H9 (cell line): ENCODE results near the gene DLG2. TPM values are rescaled to one million over a fixed set of nuclear protein-coding genes. Genes with fewer than 3 reads are reported as not detected.

ENCODE experiments used
- DNase-seq: peaks from one replicate; pipeline ENCODE4 v3.0.0-alpha.2; 2017
- H2AFZ ChIP-seq: one replicate; pipeline ENCODE4 v1.6.1; 2013; ENCODE audit warnings: mild to moderate bottlenecking, low read length, control low read depth, moderate library complexity
- H2AK5ac ChIP-seq: 2 replicates; pipeline ENCODE4 v1.6.1; 2013; ENCODE audit warnings: low read length, control low read depth, mixed read lengths; ENCODE audit not compliant: insufficient read length
- H2BK120ac ChIP-seq: one replicate; pipeline ENCODE4 v1.6.1; 2013; ENCODE audit warnings: low read depth, mild to moderate bottlenecking, low read length, control low read depth, inconsistent platforms; ENCODE audit not compliant: poor library complexity, severe bottlenecking
- H2BK12ac ChIP-seq: 2 replicates; pipeline ENCODE4 v1.6.1; 2013; ENCODE audit warnings: low read length, control low read depth, mixed read lengths, low read depth; ENCODE audit not compliant: insufficient read length
- H2BK15ac ChIP-seq: 2 replicates; pipeline ENCODE4 v1.6.1; 2013; ENCODE audit warnings: low read depth, low read length, control low read depth
- H2BK20ac ChIP-seq: one replicate; pipeline ENCODE4 v1.6.1; 2013; ENCODE audit warnings: low read depth, mild to moderate bottlenecking, low read length, control low read depth, inconsistent platforms; ENCODE audit not compliant: poor library complexity, severe bottlenecking
- H2BK5ac ChIP-seq: 2 replicates; pipeline ENCODE4 v1.6.1; 2013; ENCODE audit warnings: low read length, control low read depth, mixed read lengths; ENCODE audit not compliant: insufficient read length
- H3K14ac ChIP-seq: 2 replicates; pipeline ENCODE4 v1.6.1; 2013; ENCODE audit warnings: low read length, control low read depth; ENCODE audit not compliant: insufficient read depth
- H3K18ac ChIP-seq: 2 replicates; pipeline ENCODE4 v1.6.1; 2013; ENCODE audit warnings: low read depth, mild to moderate bottlenecking, mixed read lengths, low read length, control low read depth; ENCODE audit not compliant: insufficient read length
- H3K23ac ChIP-seq: 2 replicates; pipeline ENCODE4 v1.6.1; 2013; ENCODE audit warnings: low read length, control low read depth, mixed read lengths, low read depth; ENCODE audit not compliant: insufficient read length
- H3K23me2 ChIP-seq: 2 replicates; pipeline ENCODE4 v1.6.1; 2013; ENCODE audit warnings: low read depth, mild to moderate bottlenecking, mixed read lengths, low read length, control low read depth; ENCODE audit not compliant: insufficient read length, poor library complexity, severe bottlenecking
- H3K27ac ChIP-seq: 2 replicates; pipeline ENCODE4 v1.5.1; 2013; ENCODE audit warnings: low read length, control low read depth, mixed read lengths, low read depth; ENCODE audit not compliant: insufficient read length
- H3K27me3 ChIP-seq: 2 replicates; pipeline ENCODE4 v1.6.1; 2013; ENCODE audit warnings: low read length, control low read depth, inconsistent platforms; ENCODE audit not compliant: insufficient read depth
- H3K4ac ChIP-seq: 2 replicates; pipeline ENCODE4 v1.6.1; 2013; ENCODE audit warnings: low read depth, mild to moderate bottlenecking, control low read depth, inconsistent platforms, low read length, moderate library complexity
- H3K4me1 ChIP-seq: 2 replicates; pipeline ENCODE4 v1.6.1; 2013; ENCODE audit warnings: low read length, control low read depth, inconsistent platforms; ENCODE audit not compliant: insufficient read depth
- H3K4me2 ChIP-seq: 2 replicates; pipeline ENCODE4 v1.6.1; 2013; ENCODE audit warnings: low read length, control low read depth, mixed read lengths; ENCODE audit not compliant: insufficient read length, insufficient read depth
- H3K56ac ChIP-seq: 2 replicates; pipeline ENCODE4 v1.6.1; 2013; ENCODE audit warnings: low read depth, mild to moderate bottlenecking, mixed read lengths, low read length, control low read depth; ENCODE audit not compliant: insufficient read length
- H3K79me1 ChIP-seq: 2 replicates; pipeline ENCODE4 v1.6.1; 2013; ENCODE audit warnings: low read depth, mild to moderate bottlenecking, moderate library complexity, low read length, control low read depth, inconsistent platforms; ENCODE audit not compliant: insufficient read depth, poor library complexity, severe bottlenecking
- H3K79me2 ChIP-seq: 2 replicates; pipeline ENCODE4 v1.6.1; 2013; ENCODE audit warnings: low read length, control low read depth, inconsistent platforms; ENCODE audit not compliant: insufficient read depth
- H3K9ac ChIP-seq: 2 replicates; pipeline ENCODE4 v1.6.1; 2013; ENCODE audit warnings: low read length, control low read depth, mixed read lengths; ENCODE audit not compliant: insufficient read length; ENCODE audit errors: extremely low read depth
- H3K9me3 ChIP-seq: one replicate; pipeline ENCODE4 v1.6.1; 2013; ENCODE audit warnings: low read depth, low read length, inconsistent platforms; ENCODE audit not compliant: control insufficient read depth
- H3T11ph ChIP-seq: one replicate; pipeline ENCODE4 v1.6.1; 2013; ENCODE audit warnings: mild to moderate bottlenecking, low read length, control low read depth, inconsistent platforms
- H4K20me1 ChIP-seq: one replicate; pipeline ENCODE4 v1.6.1; 2013; ENCODE audit not compliant: control insufficient read depth, insufficient read length, insufficient read depth
- H4K5ac ChIP-seq: 2 replicates; pipeline ENCODE4 v1.6.1; 2013; ENCODE audit warnings: low read depth, mild to moderate bottlenecking, mixed read lengths, low read length, control low read depth; ENCODE audit not compliant: insufficient read length
- H4K8ac ChIP-seq: replicated peaks from 2 replicates; pipeline ENCODE4 v1.6.1; 2013; ENCODE audit warnings: low read length, control low read depth, mixed read lengths, low read depth; ENCODE audit not compliant: insufficient read length
- H4K91ac ChIP-seq: 2 replicates; pipeline ENCODE4 v1.6.1; 2013; ENCODE audit warnings: low read depth, mild to moderate bottlenecking, moderate library complexity, mixed read lengths, low read length, control low read depth; ENCODE audit not compliant: insufficient read length
- H3K27ac Mint-ChIP-seq, 3 experiments: 2 replicates in 2 of 3; 3 replicates in 1 of 3; pipeline ENCODE4 v1.8.0; 2020 to 2021; ENCODE audit warnings: mixed read lengths in 3 of 3, mild to moderate bottlenecking in 1 of 3, moderate library complexity in 1 of 3
- H3K27me3 Mint-ChIP-seq: 2 replicates; pipeline ENCODE4 v1.8.0; 2021; ENCODE audit warnings: low read depth, mild to moderate bottlenecking, moderate library complexity, mixed read lengths
- H3K36me3 Mint-ChIP-seq, 3 experiments: 2 replicates in 2 of 3; 3 replicates in 1 of 3; pipeline ENCODE4 v1.8.0; 2020 to 2021; ENCODE audit warnings: low read depth in 3 of 3, mixed read lengths in 3 of 3; ENCODE audit not compliant: insufficient read depth in 1 of 3
- H3K4me1 Mint-ChIP-seq, 2 experiments: 2 replicates each; pipeline ENCODE4 v1.8.0; 2020; ENCODE audit warnings: mixed read lengths in 2 of 2
- H3K4me3 Mint-ChIP-seq, 2 experiments: 2 replicates in 1 of 2; 3 replicates in 1 of 2; pipeline ENCODE4 v1.8.0; 2020 to 2021; ENCODE audit warnings: mild to moderate bottlenecking in 2 of 2, mixed read lengths in 2 of 2, moderate library complexity in 1 of 2
- H3K9me3 Mint-ChIP-seq, 2 experiments: 2 replicates in 1 of 2; 3 replicates in 1 of 2; pipeline ENCODE4 v1.8.0; 2020; ENCODE audit warnings: mild to moderate bottlenecking in 2 of 2, mixed read lengths in 2 of 2, moderate library complexity in 1 of 2
- CTCF ChIP-seq: fragments of 200-600 bp; sonication (generic); conservative IDR thresholded peaks from 3 replicates; pipeline ENCODE4 v1.8.0; 2021; ENCODE audit warnings: antibody characterized with exemption, mild to moderate bottlenecking
- total RNA-seq: library from RNA; stranded (reverse); gene quantifications from 2 replicates; pipeline ENCODE4 v1.2.1, GENCODE V29; 2021

Gene DLG2
- total RNA-seq, 1 experiment from 2014 or later: 8.0 TPM

DNA sequence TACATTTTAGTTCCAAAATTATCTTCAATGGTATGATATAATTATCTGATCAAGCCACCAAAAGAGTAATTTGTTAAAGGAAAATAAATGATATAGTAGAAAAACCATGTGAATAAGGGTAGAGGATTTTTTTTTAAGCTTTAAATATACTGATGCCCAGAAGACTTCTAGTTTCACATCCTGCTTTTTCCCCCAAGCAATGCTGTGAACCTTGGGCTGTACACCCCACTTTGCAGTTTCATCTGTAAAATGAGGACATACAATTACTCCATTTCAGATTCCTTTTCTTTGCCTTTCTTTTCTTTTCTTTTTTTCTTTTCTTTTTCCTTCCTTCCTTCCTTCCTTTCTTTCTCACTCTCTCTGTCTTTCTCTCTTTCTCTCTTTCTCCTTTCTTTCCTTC is 1125.4 kb downstream of the DLG2 start:
- H3K27ac Mint-ChIP-seq: no peak overlapping the region
- no peak overlapping the region for H2AFZ ChIP-seq
- H3K36me3 Mint-ChIP-seq: no peaks in the 10 kb centered on the region
- no peak overlapping the region for H3K27ac ChIP-seq
- H3K23me2 ChIP-seq: no peaks in the 10 kb centered on the region
- H3K4me2 ChIP-seq: no peak overlapping the region
- no peak overlapping the region for H3K9ac ChIP-seq
- H3K79me2 ChIP-seq: no peaks in the 10 kb centered on the region
- no peak overlapping the region for H3K56ac ChIP-seq
- no peaks in the 10 kb centered on the region for H4K20me1 ChIP-seq
- no peak overlapping the region for H2BK20ac ChIP-seq
- no peak overlapping the region for H3K18ac ChIP-seq
- H3K79me1 ChIP-seq: no peaks in the 10 kb centered on the region
- H2BK15ac ChIP-seq: no peak overlapping the region
- H2BK120ac ChIP-seq: no peak overlapping the region
- no peak overlapping the region for H4K8ac ChIP-seq
- no peak for DNase-seq
- H3K23ac ChIP-seq: no peak overlapping the region
- H3K4me3 Mint-ChIP-seq: no peak overlapping the region
- H2AK5ac ChIP-seq: no peak overlapping the region
- H2BK12ac ChIP-seq: no peak overlapping the region
- no peak overlapping the region for H4K5ac ChIP-seq
- H3K4me1 Mint-ChIP-seq: no peaks in the 10 kb centered on the region
- no peaks in the 10 kb centered on the region for H3K27me3 Mint-ChIP-seq
- H3K9me3 ChIP-seq: no peaks in the 10 kb centered on the region
- no peak overlapping the region for H3K14ac ChIP-seq
- no peak overlapping the region for H2BK5ac ChIP-seq
- H3K4me1 ChIP-seq: no peaks in the 10 kb centered on the region
- no peak for TF ChIP-seq CTCF
- no peaks in the 10 kb centered on the region for H3K27me3 ChIP-seq
- no peak overlapping the region for H3T11ph ChIP-seq
- H3K4ac ChIP-seq: no peak overlapping the region
- H4K91ac ChIP-seq: no peak overlapping the region
- H3K9me3 Mint-ChIP-seq: no peaks in the 10 kb centered on the region
